ENCODE measurements around the gene WNT7A.

The WNT7A gene

GRCh38 chr3:13884851-13885703 is 5.2 kb upstream of the WNT7A start:
- DNase-seq, result peak; percentile 76

- DNase-seq, result no peak
These were observed 3.8 kb upstream of the WNT7A start for GRCh38 chr3:13883681-13884080.

- DNase-seq, result no peak
These were observed 3.0 kb upstream of the WNT7A start for GRCh38 chr3:13882876-13883275.

- no peak for DNase-seq
These were observed 1.9 kb upstream of the WNT7A start for GRCh38 chr3:13881536-13882410.

GRCh38 chr3:13880811-13881156 is 913 bp upstream of the WNT7A start:
- DNase-seq, result no peak

- peak; percentile 46 for DNase-seq
These were observed 547 bp downstream of the WNT7A start for GRCh38 chr3:13879102-13879945.

- peak; percentile 24 for DNase-seq
These were observed 1.4 kb downstream of the WNT7A start for GRCh38 chr3:13878281-13879101.

GRCh38 chr3:13877911-13878280 is 2.0 kb downstream of the WNT7A start:
- no peak for DNase-seq

- DNase-seq, result no peak
These were observed 3.3 kb downstream of the WNT7A start for GRCh38 chr3:13876451-13877100.

- DNase-seq, result no peak
These were observed 5.0 kb downstream of the WNT7A start for GRCh38 chr3:13874891-13875290.

GRCh38 chr3:13873818-13874217 is 6.1 kb downstream of the WNT7A start:
- no peak for DNase-seq

- DNase-seq, result no peak
These were observed 7.4 kb downstream of the WNT7A start for GRCh38 chr3:13872451-13872850.

GRCh38 chr3:13871791-13872190 is 8.1 kb downstream of the WNT7A start:
- no peak for DNase-seq

- no peak for DNase-seq
These were observed 9.0 kb downstream of the WNT7A start for GRCh38 chr3:13870902-13871301.

- DNase-seq, result no peak
These were observed 10.0 kb downstream of the WNT7A start for GRCh38 chr3:13869761-13870343.

GRCh38 chr3:13868844-13869724 is 10.8 kb downstream of the WNT7A start:
- DNase-seq, result no peak

- no peak for DNase-seq
These were observed 12.1 kb downstream of the WNT7A start for GRCh38 chr3:13867732-13868131.

GRCh38 chr3:13866041-13866965 is 13.6 kb downstream of the WNT7A start:
- DNase-seq, result peak; percentile 84

- DNase-seq, result no peak
These were observed 14.3 kb downstream of the WNT7A start for GRCh38 chr3:13865581-13865980.

All from central memory CD4-positive, alpha-beta T cell (primary cell).